Body of pancreas (tissue), 4 donors: ENCODE measurements around the gene ITGBL1. TPM values are rescaled to one million over a fixed set of nuclear protein-coding genes. Genes with fewer than 3 reads are reported as not detected.

Source experiments
- ATAC-seq: fragments of 150-250 bp; one replicate; pipeline ENCODE4 v1.9.1; 2016
- DNase-seq, 4 donors: peaks; one replicate each; pipeline ENCODE4 v3.0.0-alpha.2; 2019
- H3K27ac ChIP-seq, 4 donors: fragments of 200-600 bp; sonication (generic); 1 replicate in 3 of 4; 2 replicates in 1 of 4; pipeline versions ENCODE4 v1.5.1 to v1.6.1; 2016 to 2019; ENCODE audit warnings: mild to moderate bottlenecking in 1 of 4, mixed read lengths in 1 of 4, moderate library complexity in 1 of 4
- H3K27me3 ChIP-seq, 2 donors: fragments of 200-600 bp; sonication (generic); one replicate each; pipeline ENCODE4 v1.6.0; 2016; ENCODE audit warnings: mild to moderate bottlenecking in 1 of 2
- H3K36me3 ChIP-seq, 2 donors: fragments of 200-600 bp; sonication (generic); replicated peaks in 1 of 2; 2 replicates each; pipeline ENCODE4 v1.5.1; 2016; ENCODE audit warnings: low read depth in 2 of 2; ENCODE audit not compliant: insufficient read depth in 1 of 2
- H3K4me1 ChIP-seq: fragments of 200-600 bp; sonication (generic); one replicate; pipeline ENCODE4 v1.6.0; 2016
- H3K4me3 ChIP-seq, 2 donors: fragments of 200-600 bp; sonication (generic); 1 replicate in 1 of 2; 2 replicates in 1 of 2; pipeline ENCODE4 v1.5.1; 2016 to 2019
- H3K9me3 ChIP-seq, 3 donors: fragments of 200-600 bp; sonication (generic); 1 replicate in 2 of 3; 2 replicates in 1 of 3; pipeline ENCODE4 v1.5.1; 2016
- CTCF ChIP-seq, 7 experiments: fragments of 450-650 bp in 4 of 7; fragments of 200-600 bp in 3 of 7; sonication (generic) in 3 of 7; IDR thresholded peaks; one replicate each; pipeline ENCODE4 v1.5.1; 2016 to 2019; ENCODE audit warnings: antibody characterized with exemption in 7 of 7
- POLR2A ChIP-seq, 3 donors: fragments of 450-650 bp; IDR thresholded peaks; one replicate each; pipeline ENCODE4 v1.6.1; 2016; ENCODE audit warnings: antibody characterized with exemption in 3 of 3, mild to moderate bottlenecking in 2 of 3
- WGBS, 2 donors: methylation state at CpG; one replicate each; pipeline ENCODE4 v1.1.5; 2017; 5-methylcytosine and 5-hydroxymethylcytosine counted together
- intact Hi-C: fragments of 100-400 bp; cut with DNase I; formaldehyde crosslinking; loops from one replicate; pipeline ENCODE4 v1.15.1; 2023
- total RNA-seq, 2 donors: library from RNA; depleted of rRNA; stranded (reverse); fragments of >200 nt; gene quantifications; one replicate each; pipeline ENCODE4 v1.1.0, GENCODE V29; 2016

ITGBL1 gene
- total RNA-seq, 2 donors from 2014 or later, result 1.3 to 10.4 TPM

DNA sequence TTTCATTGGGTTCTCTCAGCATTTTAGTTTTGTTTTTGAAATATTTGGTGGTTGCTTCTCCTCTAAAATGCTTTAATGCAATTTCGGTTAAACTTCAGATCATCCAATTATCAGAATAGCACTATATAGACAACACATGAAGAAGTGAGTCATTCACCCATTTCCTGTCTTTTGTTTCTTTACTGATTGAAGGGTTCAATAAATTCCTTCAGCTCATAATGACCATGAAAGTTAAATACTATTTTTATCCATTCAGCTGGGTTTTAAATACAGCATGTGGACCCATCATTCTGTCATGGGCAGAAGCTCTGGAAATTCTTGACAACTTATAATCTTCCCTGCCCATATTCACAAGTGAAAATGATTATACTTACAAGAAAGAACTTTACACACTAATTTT, 187.2 kb downstream of the ITGBL1 start:
- intact Hi-C loops, result no loop called here
- WGBS, 2 donors, result 73 to 79% methylated on average over 1 of the region's 1 CpG
- Histone ChIP-seq H3K27ac (no peak overlapping the region), H3K4me1 (no peaks in the 10 kb centered on the region), H3K27me3 (no peaks in the 10 kb centered on the region), H3K36me3 (no peaks in the 10 kb centered on the region), H3K4me3 (no peak overlapping the region), H3K9me3 (no peaks in the 10 kb centered on the region)
- DNase-seq, result no peak
- ATAC-seq, result no peak
- TF ChIP-seq POLR2A (IDR thresholded peaks at IDR 0.05) (no peak), CTCF (IDR thresholded peaks at IDR 0.05) (no peak)

- 44 to 52% methylated on average over 2 of the region's 2 CpGs for WGBS, 2 donors
- H3K27ac ChIP-seq, result no peak overlapping the region
- ATAC-seq, result no peak
- no peaks in the 10 kb centered on the region for H3K9me3 ChIP-seq
- H3K36me3 ChIP-seq, result no peaks in the 10 kb centered on the region
- no peak overlapping the region for H3K4me3 ChIP-seq
- intact Hi-C loops, result no loop called here
- no peaks in the 10 kb centered on the region for H3K27me3 ChIP-seq
- DNase-seq, result no peak
- no peaks in the 10 kb centered on the region for H3K4me1 ChIP-seq
- no peak for TF ChIP-seq CTCF (IDR thresholded peaks at IDR 0.05)
- TF ChIP-seq POLR2A (IDR thresholded peaks at IDR 0.05), result no peak
These were observed 188.4 kb downstream of the ITGBL1 start for GRCh38 chr13:101640788-101641400.

- Histone ChIP-seq H3K36me3 (no peaks in the 10 kb centered on the region), H3K9me3 (no peaks in the 10 kb centered on the region), H3K4me3 (no peak overlapping the region), H3K27ac (no peak overlapping the region), H3K27me3 (no peaks in the 10 kb centered on the region), H3K4me1 (no peaks in the 10 kb centered on the region)
- ATAC-seq (no peak), DNase-seq (no peak)
- TF ChIP-seq CTCF (IDR thresholded peaks at IDR 0.05) (no peak), POLR2A (IDR thresholded peaks at IDR 0.05) (no peak)
- WGBS, 2 donors, result 65 to 75% methylated on average over 1 of the region's 1 CpG
- intact Hi-C loops, result no loop called here
These were observed 193.4 kb downstream of the ITGBL1 start for GRCh38 chr13:101645871-101646270.

DNA sequence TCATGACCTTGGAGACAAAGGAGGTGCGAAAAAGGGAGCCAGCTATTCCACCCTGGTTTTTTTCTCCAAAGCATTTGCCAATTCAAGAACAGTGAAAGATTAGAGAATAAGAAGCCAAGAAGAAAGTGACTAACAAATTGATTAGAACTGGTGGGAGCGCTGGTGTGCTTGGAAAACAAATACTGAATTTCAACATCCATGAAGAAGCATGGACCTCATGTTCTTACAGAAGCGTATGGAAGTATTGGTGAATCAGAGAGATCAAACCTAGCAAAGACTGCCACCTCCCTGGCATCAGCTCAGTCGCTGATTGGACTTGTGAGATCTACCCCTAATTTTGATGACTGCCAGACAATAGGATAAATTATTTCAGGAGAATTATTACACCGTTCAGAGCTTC, 195.3 kb downstream of the ITGBL1 start:
- no peak for ATAC-seq
- Histone ChIP-seq H3K36me3 (no peaks in the 10 kb centered on the region), H3K27ac (no peak overlapping the region), H3K4me1 (no peaks in the 10 kb centered on the region), H3K9me3 (no peaks in the 10 kb centered on the region), H3K4me3 (no peak overlapping the region), H3K27me3 (no peaks in the 10 kb centered on the region)
- DNase-seq, result no peak
- 58 to 64% methylated on average over 5 of the region's 5 CpGs for WGBS, 2 donors
- TF ChIP-seq CTCF (IDR thresholded peaks at IDR 0.05), result no peak
- no peak for TF ChIP-seq POLR2A (IDR thresholded peaks at IDR 0.05)
- intact Hi-C loops, result no loop called here

DNA sequence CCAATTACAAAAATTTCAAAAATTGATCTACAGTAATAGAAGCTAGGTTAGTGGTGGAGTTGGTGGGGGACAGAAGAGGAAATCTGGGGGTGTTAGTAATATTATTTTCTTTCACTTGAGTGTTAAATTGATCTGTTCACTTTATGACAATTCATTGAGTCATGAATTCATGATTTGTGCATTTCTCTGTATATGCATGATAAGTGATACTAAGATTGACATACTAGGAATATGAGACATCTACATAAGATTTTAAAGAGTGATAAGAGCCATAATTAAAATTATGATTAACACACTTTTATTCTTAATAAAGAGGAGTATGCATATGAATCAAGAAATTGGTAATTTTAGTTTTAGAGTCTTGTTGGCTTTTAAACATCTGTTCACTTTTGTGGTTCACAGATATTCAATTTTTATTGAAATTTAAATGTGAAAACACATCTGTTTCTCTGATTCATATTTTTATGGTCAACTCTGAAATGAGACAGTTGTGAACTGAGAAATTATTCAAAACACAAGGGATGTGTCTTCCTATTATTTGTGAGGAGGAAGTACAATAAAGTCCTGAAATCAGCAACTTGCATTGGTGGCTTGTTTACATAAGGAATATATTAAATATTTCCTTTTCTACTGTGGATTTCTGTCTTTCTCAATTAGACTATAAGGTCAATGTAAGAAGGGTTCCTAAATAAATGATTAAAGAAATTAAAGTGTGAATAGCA, 196.5 kb downstream of the ITGBL1 start:
- ATAC-seq (no peak), DNase-seq (no peak)
- TF ChIP-seq POLR2A (IDR thresholded peaks at IDR 0.05), result no peak
- no peak for TF ChIP-seq CTCF (IDR thresholded peaks at IDR 0.05)
- no peak overlapping the region for H3K27ac ChIP-seq
- intact Hi-C loops, result no loop called here
- H3K36me3 ChIP-seq, result no peaks in the 10 kb centered on the region
- no peaks in the 10 kb centered on the region for H3K27me3 ChIP-seq
- no peaks in the 10 kb centered on the region for H3K4me1 ChIP-seq
- no peaks in the 10 kb centered on the region for H3K9me3 ChIP-seq
- H3K4me3 ChIP-seq, result no peak overlapping the region
